Activated CD8-positive, alpha-beta memory T cell treated with anti-CD3 and anti-CD28 coated beads for 48 hours (primary cell): ENCODE data around the gene BOLA2B.
A peak's percentile ranks its signal among the peaks of the same experiment; 100 is the strongest.
"Not testable (repeated sequence)": the region's sequence is repeated elsewhere in the genome, so short reads cannot be mapped to it uniquely, and the experiment has no call there.

Source experiments
- DNase-seq, 3 experiments: peaks; one replicate each; pipeline ENCODE4 v3.0.0-alpha.2; 2020; ENCODE audit warnings: low read depth in 2 of 3, low spot score in 2 of 3

Gene BOLA2B

DNA sequence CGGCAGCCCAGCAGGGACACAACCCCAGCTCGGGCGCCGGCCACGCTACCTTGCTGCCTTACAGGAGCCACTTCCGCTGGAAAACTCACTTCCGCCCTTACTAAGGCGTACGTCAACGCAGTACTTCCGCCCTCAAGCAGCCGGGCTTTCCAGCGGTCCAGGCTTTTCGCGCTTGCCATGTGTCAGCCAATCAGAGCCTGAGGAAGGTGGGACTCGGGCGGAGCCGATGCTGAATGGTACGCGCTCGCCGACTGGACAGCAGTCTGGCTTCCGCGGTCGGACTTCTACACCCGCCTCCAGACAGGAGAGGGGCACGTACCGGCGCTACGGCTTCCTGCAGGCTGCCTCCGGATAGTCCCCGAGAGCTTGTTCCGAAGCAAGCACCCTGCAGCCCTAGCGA, at the start of gene BOLA2B, which contains the start of gene SLX1A:
BOLA2B (minus strand) TSS at position 52 of the 400 bp plus-strand sequence. CDS start 71 bp downstream, outside the sequence.
SLX1A (plus strand) TSS at position 261 of the 400 bp plus-strand sequence. CDS start 210 bp downstream, outside the sequence.
- not testable (repeated sequence) for DNase-seq

DNA sequence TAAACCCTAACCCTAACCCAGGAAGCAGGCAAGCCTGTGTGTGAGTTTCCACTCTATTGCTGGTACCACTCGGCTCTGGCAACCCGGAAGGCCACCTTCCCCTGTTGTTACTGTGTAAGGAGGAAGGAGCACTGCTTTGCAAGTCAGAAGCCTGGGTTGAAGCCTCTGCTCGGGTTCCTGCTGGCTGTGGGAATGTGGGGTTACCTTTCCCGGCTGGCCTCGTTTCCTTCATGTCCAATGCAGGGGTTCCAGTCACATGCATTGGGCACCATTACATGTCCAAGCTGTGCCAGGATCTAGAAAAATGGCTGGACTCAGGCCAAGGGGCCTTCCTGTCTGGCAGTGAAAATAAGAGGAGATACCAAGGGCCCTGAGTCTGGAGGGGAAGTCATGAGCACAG, 23.6 kb upstream of the BOLA2B start:
- not testable (repeated sequence) for DNase-seq

DNA sequence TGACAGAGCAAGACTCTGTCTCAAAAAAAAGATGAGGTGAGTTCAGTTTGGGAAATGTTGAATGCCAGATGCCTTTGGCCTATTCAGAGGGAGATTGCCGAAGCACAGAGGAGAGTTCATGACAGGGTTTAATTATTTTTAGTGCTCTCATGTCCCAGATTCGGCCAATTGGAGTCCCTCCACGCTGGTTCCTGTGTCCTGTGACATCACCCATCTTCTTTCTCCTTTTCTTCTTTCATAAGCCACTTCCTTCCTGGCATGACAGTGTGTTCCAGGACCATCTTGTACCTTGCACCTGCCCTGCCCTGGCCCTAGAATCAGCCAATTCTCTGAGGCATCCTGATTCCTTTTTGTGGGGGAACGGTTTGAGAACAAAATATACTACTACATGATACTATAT, 17.9 kb upstream of the BOLA2B start:
- not testable (repeated sequence) for DNase-seq

DNA sequence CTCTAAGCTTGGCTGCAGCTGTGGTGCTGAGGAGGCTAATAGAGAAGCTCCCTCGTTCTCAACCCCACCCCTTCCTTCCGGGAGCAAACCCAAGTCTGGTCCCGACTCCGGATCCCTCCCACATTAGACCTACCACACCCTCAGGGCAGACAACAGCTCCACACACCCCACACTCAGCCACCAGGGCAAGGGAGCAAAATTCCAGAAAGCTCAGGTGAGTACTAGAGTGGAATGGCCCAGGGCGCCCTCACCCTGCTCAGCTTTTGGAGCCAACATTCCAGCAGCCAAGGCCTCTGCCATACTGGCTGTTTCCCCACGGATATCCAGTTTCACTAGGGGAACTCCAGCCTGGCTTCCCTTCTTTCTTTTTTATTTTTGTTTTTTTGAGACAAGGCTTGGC, 15.6 kb upstream of the BOLA2B start:
- DNase-seq, result not testable (repeated sequence)

DNA sequence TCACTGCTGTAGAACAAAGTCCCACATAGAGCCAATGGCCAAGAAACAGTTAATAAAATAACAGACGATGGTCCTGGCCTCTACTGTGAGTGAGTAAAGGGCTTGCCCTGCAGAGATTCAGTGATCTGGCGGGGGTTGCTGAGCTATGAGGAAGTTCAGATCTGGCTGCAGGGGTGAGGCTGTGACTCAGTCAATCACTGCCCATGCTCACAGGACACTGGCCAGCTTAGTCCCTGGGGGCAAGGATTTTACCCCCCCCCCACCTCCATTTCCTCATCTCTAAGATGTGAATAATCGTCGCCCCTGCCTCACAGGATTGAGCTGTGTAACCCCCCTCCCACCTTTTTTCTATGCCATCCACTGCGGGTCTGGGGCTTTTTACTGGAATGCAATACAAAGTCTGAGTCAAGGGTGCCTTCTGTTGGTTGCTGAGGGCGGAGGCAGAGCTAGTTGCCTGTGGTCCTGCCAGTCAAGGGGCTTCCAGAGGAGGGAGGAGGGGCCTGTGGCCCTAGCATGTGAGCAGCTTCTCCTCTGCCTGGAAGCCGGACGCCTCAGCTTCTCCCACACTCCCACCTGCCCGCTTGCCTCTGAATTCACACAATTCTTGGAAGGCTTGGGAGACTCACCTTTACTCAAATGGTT, 13.7 kb upstream of the BOLA2B start:
- DNase-seq, result peak in 1 of 3 experiments; percentile 2

DNA sequence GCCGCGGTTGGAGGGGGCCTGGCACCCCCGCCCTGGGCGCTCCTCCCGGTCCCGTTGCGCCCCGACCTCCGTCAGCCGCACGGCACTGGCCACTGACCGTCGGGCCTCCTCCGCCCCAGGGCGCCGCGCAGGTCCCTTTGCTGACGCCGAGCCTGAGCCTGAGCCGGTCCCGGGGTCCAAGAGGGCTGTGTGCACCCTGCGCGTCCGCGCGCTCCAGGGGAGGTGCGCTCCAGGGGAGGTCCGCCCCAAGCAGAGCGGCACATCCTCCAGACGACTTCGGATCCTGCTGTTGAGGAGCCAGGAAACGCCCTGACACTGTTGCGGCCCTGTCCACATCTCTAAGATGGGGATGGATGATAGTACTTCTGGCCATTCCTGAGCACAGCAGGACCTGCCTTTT, 12.8 kb upstream of the BOLA2B start:
- DNase-seq, result not testable (repeated sequence)

DNA sequence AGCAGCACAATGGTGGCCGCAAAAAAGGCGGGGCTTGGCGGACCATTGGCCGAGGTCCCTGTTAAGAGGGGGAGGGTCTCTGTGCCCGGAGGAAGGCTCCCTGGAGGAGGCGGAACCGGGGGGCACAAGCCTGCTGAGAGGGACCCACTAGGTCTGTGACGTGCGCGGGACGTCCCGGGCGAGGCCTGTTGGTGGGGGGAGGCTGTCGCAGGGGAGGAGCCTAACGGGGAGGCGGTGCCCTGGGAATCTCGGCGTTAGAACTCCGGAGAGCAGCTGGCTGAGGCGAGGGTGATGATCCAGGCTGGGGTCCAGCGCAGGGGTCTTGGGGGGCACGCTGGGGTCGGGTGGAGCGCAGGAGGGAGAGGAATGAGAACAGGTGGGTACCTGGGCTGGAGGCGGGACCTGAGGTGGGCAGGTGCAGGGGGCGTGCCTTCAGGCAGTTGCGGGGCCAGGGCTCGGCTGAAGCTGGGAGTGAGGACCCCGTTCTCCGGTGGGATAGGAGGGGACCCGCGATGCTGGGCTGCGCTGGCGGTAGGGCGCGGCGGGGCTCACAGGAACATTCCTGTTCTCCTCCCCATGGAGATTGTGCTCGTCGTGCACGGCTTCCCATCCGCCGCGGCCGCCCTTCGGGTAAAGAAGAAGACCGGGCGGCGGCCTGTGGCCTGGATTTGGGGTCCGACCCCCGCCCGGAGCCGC, 12.2 kb upstream of the BOLA2B start:
- DNase-seq, result not testable (repeated sequence)

DNA sequence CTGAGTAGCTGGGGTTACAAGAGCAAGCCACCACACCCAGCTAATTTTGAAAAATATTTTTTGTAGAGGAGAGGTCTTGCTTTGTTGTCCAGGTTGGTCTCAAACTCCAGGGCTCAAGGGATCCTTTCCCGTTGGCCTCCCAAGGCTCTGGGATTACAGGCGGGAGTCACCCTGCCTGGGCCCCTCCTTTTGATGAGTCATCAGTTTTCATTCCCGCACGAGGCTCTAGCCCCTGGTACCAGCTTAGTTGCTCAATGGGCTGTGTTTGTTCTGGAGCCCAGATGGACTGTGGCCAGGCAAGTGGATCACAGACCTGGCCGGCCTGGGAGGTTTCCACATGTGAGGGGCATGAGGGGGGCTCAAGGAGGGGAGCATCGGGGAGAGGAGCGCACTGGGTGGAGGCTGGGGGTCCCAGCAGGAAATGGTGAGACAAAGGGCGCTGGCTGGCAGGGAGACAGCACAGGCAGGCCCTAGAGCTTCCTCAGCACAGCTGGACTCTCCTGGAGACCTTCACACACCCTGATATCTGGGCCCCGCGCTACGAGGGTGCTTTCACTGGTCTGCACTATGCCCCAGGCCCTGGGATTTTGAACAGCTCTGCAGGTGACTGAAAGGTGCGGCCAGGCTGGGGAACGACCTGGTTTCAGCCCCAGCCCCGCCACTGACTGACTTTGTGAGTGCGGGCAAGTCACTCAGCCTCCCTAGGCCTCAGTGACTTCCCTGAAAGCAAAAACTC, 6.3 kb upstream of the BOLA2B start:
- not testable (repeated sequence) for DNase-seq

DNA sequence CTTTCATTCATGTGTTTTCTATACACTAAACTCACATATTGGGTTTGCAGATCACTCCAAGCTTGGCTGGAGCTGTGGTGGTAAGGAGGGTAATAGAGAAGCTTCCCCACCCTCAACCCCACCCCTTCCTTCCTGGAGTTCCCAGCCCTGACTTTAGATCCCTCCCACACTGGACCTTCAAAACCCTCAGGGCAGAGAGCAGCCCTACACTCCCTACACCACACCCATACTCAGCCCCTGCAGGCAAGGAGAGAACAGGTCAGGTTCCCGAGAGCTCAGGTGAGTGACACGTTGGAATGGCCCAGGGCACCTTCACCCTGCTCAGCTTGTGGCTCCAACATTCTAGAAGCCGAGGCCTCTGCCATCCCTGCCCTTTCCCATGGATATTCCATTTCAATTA, 5.6 kb upstream of the BOLA2B start, which contains the start of gene SULT1A3:
SULT1A3 (plus strand) TSS at position 207 of the 400 bp plus-strand sequence. CDS start 1,474 bp downstream, outside the sequence.
- DNase-seq, result not testable (repeated sequence)

DNA sequence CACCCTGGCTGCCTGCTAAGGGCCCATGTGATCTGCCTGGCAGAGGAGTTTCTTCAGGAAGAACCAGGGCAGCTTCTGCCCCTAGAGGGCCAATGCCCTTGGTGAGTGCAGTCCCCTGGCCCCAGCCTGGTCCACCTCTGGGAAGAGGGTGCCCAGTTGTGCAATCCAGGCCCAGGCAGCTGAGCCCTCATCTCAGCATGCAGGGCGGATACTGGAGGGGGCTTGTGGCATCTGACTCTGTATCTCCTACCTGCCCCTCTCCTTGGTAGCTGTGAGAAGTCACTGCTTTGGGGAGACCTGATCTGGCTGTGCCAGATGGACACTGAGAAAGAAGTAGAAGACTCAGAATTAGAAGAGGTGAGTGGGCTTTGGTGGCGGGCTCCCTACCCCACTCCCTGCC, 3.5 kb upstream of the BOLA2B start:
- DNase-seq, result not testable (repeated sequence)

DNA sequence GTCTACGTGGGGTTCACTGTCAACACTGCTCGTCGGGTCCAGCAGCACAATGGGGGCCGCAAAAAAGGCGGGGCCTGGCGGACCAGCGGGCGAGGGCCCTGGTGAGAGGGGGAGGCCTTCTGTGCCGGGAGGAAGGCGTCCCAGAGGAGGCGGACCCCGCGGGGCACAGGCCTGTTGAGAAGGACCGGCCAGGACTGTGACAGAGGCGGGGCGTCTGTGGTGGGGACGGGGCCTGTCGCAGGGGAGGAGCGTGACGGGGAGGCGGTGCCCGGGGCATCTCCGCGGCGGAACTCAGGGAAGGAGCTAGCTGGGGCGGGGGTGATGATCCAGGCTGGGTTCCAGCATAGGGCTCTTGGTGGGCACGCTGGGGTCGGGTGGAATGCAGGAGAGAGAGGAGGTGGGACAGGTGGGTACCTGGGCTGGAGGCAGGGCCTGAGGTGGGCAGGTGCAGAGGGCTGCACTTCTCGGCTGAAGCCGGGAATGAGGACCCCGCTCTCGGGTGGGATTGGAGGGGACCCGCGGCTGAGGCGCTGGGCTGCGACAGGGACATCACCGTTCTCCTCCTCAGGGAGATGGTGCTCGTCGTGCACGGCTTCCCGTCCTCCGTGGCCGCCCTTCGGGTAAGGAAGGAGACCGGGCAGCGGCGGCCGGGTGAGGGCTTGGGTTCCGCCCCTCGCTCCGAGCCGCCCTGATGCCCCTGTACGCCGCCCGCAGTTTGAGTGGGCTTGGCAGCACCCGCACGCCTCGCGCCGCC, 883 bp upstream of the BOLA2B start:
- DNase-seq, result not testable (repeated sequence)

DNA sequence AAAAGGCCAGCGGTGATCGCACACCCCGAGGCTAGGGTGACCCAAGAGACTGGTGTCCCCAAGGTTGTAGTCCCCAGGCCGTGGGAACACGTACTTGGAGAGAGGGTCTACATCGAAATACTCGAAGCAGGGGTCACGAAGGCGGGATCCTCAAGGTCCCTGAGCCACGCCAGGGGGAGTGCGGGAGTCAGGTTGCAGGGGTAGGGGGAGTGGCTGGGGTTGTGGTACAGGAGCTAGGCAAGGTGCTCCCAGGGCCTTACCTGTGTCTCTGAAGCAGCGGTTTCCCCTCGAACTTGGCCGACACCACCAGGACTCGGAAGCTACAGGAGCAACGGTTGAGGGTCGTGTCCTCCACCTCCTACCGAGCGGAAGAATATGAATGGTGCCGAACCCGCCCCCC, 368 bp downstream of the BOLA2B start:
- not testable (repeated sequence) for DNase-seq

DNA sequence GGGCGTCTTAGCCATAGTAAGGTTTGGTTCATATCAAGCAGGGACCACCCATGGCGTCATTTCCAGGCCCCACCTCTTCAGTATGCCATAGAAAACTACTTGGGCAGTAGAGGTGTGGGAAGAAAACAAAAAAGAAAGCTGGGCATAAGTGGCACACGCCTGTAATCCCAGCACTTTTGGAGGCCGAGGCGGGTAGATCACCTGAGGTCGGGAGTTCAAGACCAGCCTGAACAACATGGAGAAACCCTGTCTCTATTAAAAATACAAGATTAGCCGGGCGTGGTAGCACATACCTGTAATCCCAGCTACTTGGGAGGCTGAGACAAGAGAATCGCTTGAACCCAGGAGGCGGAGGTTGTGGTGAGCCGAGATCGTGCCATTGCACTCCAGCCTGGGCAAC, 2.3 kb downstream of the BOLA2B start:
- DNase-seq, result not testable (repeated sequence)

DNA sequence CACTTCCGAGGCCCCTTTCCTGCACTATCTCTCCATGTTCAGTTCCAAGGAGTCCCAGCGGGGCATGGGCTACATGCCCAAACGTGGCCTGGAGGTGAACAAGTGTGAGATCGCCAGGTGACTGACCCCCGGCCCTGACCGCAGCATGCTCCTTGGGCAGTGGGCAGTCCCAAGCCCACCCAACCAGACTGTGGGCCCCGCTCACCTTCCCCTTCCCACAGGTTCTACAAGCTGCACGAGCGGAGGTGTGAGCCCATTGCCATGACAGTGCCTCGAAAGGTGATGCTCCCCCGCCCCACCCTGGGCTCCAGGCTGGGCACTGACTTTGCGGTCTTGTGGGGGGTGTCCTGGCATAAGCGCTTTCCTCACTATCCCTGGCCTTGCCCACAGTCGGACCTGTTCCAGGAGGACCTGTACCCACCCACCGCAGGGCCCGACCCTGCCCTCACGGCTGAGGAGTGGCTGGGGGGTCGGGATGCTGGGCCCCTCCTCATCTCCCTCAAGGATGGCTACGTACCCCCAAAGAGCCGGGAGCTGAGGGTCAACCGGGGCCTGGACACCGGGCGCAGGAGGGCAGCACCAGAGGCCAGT, 5.4 kb downstream of the BOLA2B start:
- DNase-seq, result no peak

DNA sequence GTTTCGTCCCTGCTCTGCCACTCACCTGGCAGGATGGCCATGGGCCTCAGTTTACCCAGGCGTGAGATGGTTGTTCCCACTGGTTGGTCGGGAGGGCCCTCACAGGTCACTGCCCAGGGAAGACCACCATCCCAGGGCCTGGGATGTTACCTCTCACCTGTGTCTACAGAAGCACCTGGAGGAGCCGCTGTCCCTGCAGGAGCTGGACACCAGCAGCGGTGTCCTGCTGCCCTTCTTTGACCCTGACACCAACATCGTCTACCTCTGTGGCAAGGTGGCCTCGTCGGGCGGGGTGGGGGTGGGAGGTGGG, 6.0 kb downstream of the BOLA2B start:
- no peak for DNase-seq

DNA sequence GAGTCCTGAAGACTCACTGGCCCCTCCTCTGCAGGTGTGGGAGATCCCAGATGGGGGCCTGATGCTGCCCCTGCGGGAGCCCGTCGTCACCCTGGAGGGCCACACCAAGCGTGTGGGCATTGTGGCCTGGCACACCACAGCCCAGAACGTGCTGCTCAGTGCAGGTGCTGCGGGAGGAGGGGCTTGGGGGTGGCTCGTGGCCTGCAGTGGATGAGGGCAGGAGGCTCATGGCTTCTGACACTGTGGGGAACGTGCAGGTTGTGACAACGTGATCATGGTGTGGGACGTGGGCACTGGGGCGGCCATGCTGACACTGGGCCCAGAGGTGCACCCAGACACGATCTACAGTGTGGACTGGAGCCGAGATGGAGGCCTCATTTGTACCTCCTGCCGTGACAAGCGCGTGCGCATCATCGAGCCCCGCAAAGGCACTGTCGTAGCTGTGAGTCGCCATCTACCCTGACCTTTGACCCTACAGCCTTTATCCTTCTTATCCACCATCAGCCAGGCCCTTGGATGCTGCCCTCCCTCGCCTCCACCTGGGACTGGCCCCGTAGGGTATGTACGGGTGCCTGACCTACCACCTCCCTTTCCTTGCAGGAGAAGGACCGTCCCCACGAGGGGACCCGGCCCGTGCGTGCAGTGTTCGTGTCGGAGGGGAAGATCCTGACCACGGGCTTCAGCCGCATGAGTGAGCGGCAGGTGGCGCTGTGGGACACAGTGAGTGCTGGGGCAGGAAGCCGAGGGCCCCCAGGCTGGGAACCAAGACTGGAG, 6.5 kb downstream of the BOLA2B start:
- DNase-seq, result peak; percentile 67 to 94 (median 82)

DNA sequence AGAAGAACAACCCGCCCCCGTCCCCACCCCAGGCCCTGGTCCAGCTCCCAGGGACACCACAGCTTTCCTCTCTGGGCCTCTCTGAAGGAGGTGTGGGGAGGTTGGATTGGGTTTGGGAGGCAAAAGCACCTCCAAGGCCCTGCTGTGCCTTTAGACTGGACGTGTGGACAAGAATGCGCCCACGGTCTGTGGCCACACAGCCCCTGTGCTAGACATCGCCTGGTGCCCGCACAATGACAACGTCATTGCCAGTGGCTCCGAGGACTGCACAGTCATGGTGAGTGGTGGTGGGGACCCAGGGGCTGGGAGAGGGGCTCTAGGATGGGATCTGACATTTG, 7.1 kb downstream of the BOLA2B start:
- DNase-seq, result peak in 2 of 3 experiments; percentile 17 to 32

DNA sequence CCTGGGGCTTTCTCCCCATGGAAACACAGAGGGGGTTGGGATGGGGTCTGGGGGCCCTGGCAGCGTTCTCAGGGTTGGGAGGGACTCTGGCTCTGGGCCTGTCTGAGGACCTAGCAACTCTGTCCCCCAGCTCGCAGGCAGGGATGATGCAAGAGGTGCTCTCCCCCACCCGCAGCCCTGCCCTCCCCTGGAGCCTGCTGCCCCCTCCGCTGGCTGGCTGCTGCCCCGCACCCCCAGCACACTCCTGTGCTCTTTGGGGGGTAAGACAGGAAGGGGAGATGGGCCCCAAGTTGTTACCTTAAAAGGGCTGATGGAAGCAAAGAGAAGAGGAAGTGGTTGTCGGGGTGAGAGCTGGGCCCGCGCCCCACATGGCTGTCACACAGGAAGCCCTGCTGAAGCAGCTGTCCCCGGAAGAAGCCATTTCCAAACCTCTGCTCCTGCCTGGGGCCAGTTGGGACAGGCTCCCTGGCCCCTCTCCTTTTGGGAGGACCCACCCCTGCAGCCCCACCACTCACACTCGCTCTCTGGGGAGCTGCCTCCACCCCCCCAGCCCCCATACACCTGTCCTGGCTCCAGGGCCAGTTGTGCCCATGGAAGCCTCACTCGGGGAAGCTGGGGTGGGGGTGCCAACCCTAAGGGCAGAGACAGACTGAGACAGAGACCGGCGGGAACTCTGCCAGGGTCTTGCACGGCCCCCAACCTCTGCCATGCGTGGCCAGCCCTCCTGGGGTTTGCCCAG, 7.6 kb downstream of the BOLA2B start:
- peak; percentile 59 to 77 (median 64) for DNase-seq
